ENCODE measurements around the gene SNX10.

SNX10 gene

DNA sequence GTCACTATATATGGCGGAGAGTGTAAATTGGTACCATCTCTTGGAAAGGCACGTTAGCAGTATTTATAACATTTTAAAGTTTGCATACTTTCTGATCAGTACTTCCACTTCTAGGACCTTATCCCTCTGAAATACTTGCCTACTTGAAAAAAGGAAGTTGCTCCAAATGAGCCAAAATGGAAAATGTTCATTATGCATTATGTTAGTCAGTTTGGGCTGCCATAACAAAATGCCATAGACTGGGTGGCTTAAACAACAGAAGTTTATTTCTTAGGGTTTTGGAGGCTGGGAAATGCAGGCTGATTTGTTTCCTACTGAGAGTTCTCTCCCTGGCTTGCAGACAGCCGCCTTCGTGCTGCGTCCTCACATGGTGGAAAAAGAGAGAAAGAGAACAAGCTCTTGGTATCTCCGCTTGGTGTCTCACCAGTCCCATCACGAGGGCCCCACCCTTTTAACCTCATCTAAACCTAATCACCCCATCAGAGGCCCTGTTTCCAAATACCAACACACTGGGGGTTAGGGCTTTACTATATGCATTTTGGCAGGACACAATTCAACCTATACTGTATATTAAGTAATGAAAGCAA, 6.9 kb downstream of the SNX10 start:
- DNase-seq: no peak

DNA sequence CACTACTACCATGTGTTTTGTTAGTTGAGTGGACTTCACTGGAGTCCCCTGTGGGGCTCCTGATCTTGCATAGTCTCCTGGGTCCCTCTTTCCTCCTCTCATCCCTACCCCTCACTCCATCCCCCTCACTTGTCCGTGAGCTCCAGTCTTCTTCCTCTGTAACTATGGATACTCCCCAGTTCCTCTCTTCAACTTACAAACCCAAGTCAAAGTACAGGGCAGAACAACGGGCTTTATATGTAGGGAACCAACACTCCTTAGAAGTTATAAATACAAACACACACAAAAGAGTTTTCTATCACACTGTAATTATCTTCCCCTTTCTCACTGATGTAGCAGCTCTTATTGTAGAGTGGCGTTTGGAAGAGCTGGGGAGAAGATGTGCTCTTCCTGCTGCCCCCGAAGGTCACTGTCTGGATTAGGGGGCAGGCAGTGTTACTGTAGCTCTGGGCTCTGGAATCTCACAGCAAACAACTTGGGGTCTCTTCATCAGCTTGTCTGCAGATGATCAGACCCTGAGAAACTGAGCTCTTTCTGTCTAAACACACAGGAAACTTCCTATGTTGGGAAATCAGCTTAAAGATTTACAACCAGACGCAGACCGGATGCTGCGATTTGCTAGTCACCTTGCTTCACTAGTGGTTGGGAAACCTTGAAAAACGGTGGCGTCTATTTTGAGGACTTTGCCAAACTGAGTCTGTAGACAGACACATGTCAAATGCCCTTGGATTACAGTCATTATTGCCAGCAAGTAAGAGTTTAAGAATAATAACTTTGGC, 13.6 kb downstream of the SNX10 start:
- no peak for DNase-seq

DNA sequence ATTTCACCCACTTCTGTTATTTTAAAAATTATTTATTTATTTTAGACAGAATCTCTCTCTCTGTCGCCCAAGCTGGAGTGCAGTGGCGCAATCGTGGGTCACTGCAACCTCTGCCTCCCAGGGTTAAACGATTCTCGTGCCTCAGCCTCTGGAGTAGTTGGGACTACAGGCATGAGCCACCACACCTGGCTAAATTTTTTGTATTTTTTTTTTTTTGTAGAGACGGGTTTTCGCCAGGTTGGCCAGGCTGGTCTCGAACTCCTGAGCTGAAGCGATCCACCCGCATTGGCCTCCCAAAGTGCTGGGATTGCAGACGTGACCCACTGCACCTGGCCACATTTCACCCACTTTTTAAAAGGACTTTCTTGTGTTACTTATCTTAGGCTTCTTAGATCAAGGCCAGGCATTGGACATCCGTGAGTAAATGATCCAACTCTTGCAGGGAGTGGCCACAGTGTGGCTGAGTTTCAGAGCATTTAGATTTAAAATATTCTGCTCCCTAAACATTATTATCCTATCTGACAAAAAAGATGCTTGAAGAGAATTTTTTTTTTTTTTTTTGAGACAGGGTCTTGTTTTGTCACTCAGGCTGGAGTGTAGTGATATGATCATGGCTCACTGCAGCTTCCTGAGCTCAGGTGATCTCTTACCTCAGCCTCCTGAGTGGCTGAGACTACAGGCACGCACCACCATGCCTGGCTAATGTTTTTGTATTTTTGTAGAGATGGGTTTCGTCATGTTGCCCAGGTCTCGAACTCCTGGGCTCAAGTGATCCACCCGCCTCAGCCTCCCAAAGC, 14.4 kb downstream of the SNX10 start:
- no peak for DNase-seq

- no peak for DNase-seq
Measured at GRCh38 chr7:26306790-26307189, 15.1 kb downstream of the SNX10 start.

GRCh38 chr7:26307226-26307625, 15.6 kb downstream of the SNX10 start:
- no peak for DNase-seq

GRCh38 chr7:26307791-26308190, 16.1 kb downstream of the SNX10 start:
- no peak for DNase-seq

GRCh38 chr7:26308551-26308950, 16.9 kb downstream of the SNX10 start:
- DNase-seq: no peak

DNA sequence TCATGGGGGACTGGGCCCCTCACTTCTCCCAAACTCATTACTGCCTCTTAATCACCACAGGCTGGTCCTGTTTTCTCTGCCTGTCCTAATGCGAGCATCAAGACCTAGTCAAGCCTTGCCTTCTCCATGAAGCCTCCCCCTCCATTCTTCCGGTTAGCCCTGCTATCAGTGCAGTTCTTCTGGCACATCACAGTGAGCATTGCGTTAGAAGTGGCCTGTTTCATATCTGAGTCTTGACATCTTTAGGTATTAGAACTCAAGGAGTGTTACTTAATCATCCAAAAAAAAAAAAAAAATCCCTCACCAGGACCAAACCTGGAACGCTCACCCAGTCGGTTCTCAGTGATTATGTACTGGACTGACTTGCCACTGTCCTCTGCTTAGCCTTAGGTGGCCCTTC, 17.4 kb downstream of the SNX10 start:
- DNase-seq: no peak

DNA sequence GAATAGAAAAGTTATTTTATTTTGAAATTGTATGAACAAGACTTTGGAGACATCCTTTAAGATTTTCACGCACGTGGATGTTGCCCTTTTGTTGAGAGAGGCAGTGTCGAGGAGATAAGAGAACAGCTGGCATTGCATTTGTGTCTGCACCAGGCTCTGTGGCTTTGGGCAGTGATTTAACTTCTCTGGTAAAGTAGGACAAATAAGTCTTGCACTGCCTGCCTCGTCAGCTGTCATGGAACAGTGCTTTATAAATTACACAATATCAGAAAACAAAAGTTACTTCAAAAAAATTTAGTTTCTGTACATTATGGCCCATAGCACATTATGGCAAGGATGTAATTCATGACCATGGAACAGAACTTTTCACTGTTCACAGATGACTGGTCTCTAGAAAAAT, 20.1 kb downstream of the SNX10 start:
- DNase-seq: no peak

DNA sequence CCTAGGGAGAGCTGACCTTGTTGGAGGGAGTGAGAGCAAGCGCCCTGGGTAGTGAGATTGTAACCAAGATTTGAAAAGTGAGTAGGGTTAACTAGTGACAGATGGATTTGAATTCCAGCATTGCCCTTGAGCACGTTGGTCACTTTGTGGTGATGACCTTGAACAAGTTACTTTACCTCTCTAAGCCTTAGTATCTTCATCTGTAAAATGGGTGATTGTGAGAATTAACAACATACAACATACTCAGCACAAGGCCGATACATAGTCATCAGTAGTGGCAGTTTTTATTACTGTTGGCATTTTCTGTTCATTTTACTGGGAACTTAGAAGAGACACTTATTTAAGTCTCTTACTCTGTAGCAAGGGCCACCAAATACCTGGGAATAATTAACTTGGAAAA, 25.5 kb downstream of the SNX10 start:
- no peak for DNase-seq

GRCh38 chr7:26318921-26319320, 27.3 kb downstream of the SNX10 start:
- no peak for DNase-seq

DNA sequence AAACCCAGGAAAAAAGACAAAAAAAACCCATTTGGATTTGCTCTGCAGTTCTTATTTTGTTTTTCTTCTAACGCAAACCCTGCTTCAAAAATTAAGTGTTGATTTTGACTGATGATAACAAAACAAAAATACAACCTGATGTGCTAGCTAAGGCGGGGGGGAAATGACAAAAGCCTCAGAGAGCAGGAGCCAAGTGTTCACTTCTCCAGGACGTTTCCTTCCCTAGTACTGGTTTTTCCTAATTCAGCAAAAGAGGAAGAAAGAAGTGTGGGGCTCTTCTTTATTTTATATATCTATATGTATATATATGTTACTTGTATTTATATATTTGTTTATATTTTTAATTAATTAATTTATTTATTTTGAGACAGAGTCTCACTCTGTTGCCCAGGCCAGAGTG, 28.0 kb downstream of the SNX10 start:
- no peak for DNase-seq

GRCh38 chr7:26320878-26321277, 29.2 kb downstream of the SNX10 start:
- no peak for DNase-seq

DNA sequence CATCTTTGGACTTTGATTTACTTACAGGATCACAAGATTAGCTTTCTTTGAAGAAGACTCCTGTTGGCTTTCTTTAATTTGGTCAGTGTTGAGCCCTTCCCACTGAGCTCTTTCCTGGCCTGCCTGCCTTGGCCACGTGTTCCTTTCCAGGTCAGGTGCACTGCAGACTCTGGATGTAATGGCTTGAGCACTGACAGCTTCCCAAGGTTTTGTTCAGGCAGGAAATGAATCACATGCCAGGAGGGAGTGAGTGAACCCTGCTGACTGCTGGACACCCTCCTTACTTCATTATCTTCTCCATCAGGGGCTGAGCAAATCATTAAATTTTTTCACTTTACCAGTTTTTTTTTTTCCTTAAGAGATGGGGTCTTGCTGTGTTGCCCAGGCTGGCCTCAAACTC, 29.8 kb downstream of the SNX10 start:
- DNase-seq: no peak

- DNase-seq: no peak
Measured at GRCh38 chr7:26326211-26326610, 34.5 kb downstream of the SNX10 start.

- DNase-seq: no peak
Measured at GRCh38 chr7:26328498-26329390, 37.1 kb downstream of the SNX10 start.

GRCh38 chr7:26329520-26330255, 38.0 kb downstream of the SNX10 start:
- no peak for DNase-seq

- DNase-seq: no peak
Measured at GRCh38 chr7:26331113-26331512, 39.5 kb downstream of the SNX10 start.

GRCh38 chr7:26331789-26332188, 40.1 kb downstream of the SNX10 start:
- DNase-seq: no peak

DNA sequence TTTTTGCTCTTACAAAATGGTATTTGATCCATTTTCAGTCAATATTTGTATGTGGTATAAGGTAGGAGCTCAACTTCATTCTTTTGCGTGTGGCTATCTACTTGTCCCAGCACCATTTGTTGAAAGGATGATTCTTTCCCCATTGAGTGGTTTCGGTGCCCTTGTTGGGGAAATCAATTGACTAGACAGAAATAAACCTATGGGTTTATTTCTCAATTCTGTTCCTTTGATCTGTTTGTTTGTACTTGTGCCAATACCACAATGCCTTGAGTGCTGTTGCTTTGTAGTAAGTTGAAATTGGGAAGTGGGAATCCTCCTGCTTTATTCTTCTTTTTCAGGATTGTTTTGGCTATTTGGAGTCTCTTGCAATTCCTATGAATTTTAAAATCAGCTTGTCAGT, 41.0 kb downstream of the SNX10 start:
- no peak for DNase-seq

- DNase-seq: no peak
Measured at GRCh38 chr7:26334166-26334859, 42.7 kb downstream of the SNX10 start.
